IPS DF 4.7 (cell line): ENCODE measurements around the gene CD274.
"Not testable (repeated sequence)": the region's sequence is repeated elsewhere in the genome, so short reads cannot be mapped to it uniquely, and the experiment has no call there.

Experiments used
- DNase-seq: peaks from one replicate; pipeline ENCODE4 v3.0.0-alpha.2; 2013; ENCODE audit warnings: low spot score; ENCODE audit errors: extremely low read depth

Gene CD274

GRCh38 chr9:5466766-5467165 lies 16.4 kb downstream of the CD274 start:
- no peak for DNase-seq

DNA sequence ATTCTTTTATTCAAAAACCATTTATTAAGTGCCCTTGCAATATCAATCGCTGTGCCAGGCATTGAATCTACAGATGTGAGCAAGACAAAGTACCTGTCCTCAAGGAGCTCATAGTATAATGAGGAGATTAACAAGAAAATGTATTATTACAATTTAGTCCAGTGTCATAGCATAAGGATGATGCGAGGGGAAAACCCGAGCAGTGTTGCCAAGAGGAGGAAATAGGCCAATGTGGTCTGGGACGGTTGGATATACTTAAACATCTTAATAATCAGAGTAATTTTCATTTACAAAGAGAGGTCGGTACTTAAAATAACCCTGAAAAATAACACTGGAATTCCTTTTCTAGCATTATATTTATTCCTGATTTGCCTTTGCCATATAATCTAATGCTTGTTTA lies 18.5 kb downstream of the CD274 start:
- DNase-seq: no peak

DNA sequence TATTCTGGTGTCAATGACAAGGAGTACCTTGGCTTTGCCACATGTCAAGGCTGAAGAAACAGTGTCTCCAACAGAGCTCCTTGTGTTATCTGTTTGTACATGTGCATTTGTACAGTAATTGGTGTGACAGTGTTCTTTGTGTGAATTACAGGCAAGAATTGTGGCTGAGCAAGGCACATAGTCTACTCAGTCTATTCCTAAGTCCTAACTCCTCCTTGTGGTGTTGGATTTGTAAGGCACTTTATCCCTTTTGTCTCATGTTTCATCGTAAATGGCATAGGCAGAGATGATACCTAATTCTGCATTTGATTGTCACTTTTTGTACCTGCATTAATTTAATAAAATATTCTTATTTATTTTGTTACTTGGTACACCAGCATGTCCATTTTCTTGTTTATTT lies 19.8 kb downstream of the CD274 start:
- DNase-seq: no peak

DNA sequence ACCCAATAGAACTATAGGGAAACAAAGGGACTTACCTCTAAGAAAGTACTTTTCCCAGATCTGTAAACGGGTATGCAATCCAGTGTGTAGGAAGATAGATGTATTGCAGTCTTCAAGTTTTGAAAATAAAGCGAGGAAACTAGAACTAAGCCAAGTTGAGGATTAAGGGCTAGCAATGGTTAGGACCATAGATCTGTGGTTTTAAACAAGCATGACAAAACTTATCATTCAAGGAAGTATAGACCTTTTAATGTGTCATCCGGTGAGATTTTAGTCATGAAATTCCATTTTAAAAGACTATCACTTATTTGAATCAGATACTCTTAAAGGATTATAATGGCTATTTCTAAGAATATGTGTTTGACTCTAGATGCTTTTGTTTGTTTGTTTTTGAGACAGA lies 20.5 kb downstream of the CD274 start:
- no peak for DNase-seq

DNA sequence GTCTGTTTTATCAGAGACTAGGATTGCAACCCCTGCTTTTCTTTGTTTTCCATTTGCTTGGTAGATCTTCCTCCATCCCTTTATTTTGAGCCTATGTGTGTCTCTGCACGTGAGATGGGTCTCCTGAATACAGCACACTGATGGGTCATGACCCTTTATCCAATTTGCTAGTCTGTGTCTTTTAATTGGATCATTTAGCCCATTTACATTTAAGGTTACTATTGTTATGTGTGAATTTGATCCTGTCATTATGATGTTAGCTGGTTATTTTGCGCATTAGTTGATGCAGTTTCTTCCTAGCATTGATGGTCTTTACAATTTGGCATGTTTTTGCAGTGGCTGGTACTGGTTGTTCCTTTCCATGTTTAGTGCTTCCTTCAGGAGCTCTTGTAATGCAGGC lies 25.3 kb downstream of the CD274 start:
- DNase-seq: not testable (repeated sequence)

- DNase-seq: no peak
Measured at GRCh38 chr9:5478206-5478605, 27.9 kb downstream of the CD274 start.

DNA sequence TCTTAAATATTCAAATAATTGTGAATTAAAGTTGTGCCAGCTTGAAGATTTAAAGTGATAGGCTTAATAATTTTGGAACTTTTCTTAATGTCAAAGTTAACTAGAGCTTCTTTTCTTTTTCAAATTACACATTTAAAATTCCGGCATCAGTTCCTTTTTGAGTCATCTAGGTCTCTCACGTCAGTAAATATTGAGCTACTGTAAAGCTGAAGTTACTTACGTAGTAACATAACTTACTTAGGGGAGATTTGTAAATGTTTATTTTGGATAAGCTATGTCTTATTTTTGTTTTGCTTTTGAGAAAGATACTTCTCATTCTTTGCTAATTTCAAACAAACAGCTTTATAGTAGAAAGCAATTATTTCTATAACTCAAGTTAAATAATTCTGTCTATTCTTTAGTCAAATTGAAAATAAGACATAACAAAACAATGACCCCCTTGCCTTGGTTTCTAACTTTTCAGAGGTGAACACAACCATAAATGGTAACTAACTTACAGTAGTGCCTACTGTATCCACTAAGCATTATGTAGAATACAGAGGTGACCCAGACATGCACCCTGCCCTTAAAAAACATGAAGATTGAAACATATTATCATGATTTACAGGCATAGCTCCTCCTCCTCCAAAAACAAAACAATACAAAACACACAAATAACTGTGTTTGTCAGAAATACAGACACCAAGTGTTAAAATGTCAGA lies 29.8 kb downstream of the CD274 start:
- no peak for DNase-seq

DNA sequence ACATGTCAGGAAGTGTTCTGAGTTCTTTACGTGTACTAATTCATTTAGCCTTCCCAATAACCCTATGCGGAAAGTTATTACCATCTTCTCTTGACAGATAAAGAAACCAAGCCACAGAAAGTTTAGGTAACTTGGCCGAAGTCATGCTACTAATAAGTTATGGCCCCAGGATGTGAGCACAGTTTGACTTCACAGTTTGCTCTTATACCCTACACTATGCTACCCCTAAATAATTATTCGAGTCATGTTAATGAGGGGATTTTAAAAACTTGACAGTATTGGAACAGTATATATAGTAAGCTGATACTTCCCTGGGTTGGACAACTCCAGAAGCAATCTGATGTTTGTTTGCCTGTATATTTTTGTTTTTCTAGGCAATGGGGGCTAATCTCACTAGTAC lies 30.6 kb downstream of the CD274 start:
- no peak for DNase-seq

DNA sequence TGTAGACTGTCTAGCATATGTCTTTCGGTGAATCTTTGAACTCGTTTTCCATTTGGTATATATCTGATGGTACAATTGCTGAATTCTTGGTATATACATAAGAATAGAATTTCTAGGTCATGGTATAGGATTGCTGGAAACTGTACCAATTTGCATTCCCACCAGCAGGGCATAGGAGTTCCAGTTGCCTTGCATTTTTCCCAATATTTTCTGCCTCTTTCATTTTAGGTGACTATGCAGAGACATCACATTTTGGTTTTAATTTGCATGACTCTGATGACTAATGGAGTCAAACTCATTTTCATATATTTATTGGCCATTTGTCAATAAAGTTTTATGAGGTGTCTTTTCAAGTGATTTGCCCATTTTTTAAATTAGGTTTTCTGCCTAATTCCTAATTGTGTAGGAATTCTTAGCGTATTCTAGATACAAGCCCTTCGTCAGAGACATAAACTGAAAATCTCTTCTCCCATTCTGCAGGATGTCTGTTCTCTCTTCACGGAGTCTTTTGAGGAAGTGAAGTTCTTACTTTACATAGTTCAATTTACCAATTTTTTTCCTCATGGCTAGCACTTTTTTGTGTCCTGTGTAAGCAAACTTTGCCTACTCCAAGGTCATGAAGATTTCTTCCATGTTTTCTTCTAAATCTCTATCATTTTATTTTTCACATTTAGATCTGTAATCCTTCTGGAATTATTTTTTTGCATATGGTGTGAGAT lies 31.1 kb downstream of the CD274 start:
- DNase-seq: no peak

DNA sequence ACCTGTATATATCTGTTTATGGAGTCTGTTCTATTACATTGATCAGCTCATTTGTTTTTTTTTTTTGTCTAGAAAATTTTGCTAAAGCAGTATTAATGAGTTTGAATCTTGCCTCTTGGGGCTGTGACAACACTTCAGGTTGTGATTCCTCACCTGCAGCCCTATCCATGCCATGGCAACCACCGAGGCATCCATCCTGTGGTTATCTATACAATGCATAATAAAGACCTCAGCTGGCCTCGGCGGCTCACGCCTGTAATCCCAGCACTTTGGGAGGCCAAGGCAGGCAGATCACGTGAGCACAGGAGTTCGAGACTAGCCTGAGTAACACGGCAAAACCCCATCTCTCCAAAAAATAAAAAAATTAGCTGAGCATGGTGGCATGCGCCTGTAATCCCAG lies 31.9 kb downstream of the CD274 start:
- DNase-seq: no peak

DNA sequence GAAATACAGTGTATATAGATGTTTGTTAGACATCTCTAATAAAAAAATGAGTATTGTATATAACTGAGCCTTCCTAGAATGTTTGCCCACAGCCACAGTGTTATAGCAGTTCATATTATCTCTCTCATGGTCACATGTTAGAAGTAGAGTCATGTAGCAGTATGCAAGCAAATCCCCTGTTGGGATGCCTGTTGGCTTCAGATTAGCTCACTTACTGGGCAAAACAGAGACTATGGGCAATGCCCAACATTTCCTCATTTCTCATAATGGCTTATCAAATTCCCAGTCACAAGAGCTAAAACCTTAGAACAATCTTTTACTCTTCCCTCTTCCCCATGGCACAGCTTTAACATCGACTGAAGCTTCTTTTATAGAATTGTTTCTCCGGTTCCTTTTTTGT lies 33.0 kb downstream of the CD274 start:
- DNase-seq: no peak

- no peak for DNase-seq
Measured at GRCh38 chr9:5485378-5486085, 35.2 kb downstream of the CD274 start.

GRCh38 chr9:5486988-5487387 lies 36.6 kb downstream of the CD274 start:
- no peak for DNase-seq

GRCh38 chr9:5488221-5489008 lies 38.1 kb downstream of the CD274 start:
- no peak for DNase-seq

DNA sequence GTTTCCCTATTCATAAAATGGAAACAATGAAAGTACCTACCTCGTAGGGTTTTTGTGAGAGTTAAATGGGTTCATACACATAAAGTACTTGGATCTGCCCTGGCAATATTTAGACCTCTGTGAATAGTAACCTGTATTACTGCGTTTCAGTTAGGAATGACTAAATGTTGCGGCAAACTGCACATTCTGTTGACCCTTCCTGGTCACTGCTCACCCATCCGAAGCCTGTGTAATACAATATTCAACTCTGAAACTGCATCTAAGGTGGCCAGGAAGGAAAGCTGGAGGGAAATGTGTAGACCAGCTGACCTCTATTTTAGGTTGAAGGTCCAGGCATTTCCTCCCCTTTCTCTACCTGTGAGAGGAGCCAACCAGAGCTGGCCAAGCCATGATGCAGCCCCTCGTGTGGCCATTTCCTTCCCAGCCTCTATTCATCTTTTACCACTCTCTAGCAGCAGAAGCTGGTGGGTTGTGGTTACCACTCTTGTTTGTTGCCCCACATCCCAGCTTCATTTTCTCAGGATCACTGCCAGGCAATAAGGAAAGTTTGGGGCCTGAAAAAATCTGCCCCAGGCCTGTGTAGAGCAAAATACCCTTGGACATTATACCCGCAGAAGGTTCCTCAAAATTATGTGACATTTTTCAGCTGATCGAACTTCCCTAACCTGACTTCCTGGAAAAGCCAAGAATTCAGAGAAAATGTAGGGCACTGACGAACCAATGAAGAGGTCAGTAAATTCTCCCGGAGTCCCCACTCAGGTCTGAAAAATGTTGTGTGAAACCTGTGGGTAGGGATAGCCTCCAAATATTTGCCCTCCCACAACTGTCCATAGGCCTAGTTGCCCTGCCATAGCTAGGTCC lies 39.5 kb downstream of the CD274 start:
- no peak for DNase-seq

DNA sequence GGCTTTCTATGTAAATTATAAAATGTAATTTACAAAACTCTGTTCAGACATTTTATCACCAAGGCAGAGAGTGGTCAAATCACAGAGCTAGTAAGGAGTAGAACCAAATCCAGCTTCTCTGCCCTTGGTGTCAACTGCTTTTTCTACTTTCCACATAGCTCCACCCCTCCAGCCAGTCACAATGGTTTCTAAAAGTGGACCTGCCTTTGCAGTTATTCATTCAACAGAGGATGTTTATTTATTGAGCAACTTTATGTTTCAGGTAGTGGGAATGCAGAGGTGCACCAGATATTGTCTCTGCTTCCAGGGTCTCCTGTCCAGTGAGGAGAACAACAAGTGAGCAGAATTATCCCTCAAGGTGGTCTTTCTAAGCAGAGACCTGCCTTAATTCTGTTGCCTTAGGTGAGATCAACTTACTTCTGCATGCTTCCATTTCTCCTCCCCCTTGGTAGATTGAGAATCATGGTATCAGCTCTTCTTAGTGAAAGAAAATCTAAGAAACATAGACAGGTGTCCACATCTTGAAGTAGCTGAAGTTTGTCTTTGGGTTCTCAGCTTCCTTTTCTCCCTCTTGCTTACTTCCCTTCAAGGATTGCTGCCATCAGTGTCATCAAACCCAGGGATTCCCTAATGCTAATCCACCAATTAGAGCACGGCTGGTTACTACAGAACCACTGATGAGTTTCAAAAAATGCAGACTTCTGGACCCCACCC lies 42.8 kb downstream of the CD274 start:
- DNase-seq: no peak

DNA sequence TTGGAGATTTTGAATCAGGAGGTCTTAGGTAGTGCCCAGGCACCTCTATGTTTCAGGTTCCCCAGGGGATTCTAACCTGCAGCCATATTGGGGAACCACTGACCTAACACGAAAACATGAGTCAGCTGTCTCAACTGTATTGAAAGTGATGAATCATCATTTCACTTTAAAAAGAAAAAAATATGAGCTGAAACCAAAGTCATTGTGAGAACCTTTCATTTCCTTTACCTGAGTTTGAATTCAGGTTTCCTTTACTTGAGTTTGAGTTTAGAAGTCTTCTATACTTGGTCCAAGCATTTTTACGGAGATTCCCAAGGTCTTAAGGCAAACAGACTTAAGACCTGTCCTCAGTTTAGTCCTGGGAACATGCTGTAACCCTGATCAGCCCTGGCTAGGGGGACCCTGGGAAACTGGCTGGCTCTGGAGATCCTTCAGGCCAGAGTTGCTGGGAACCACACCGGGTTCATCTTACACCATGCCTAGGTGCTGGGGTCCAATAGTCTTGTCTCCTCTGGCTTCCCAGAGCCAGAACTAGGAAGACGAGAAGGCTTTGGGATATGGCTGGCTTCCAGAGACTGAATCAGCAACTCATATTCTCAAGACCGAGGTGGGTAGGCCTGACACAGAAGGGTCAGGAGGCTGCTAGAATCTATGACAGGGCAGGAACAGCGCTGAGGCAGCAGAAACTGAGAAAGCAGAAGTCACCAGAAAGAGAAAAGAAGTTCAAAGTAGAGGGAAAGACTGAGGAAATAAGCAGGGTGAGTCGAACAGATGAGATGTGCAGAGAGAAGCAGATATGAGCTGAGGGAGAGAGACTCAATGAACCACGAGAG lies 43.6 kb downstream of the CD274 start:
- DNase-seq: no peak

DNA sequence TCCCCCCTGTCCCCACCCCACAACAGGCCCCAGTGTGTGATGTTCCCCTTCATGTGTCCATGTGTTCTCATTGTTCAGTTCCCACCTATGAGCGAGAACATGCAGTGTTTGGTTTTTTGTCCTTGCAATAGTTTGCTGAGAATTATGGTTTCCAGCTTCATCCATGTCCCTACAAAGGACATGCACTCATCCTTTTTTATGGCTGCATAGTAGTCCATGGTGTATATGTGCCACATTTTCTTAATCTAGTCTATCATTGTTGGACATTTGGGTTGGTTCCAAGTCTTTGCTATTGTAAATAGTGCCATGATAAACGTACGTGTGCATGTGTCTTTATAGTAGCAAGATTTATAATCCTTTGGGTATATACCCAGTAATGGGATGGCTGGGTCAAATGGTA lies 44.4 kb downstream of the CD274 start:
- not testable (repeated sequence) for DNase-seq

DNA sequence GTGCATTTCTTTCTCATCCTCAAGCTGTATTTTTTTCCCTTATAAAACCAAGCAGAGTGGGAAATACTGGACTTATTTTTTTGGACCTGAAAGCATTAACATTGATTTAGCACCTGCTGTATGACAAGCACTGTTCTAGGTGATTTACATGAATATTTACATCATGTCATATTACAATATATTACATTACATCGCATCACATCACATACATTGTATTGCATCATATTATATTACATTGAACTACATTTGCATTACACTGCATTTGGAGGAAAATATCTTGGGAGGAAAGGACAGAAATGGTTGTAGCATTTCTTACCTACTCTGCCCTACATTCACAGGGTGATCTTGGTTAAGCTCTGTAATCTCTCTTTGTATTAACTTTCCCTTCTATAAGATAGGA lies 48.8 kb downstream of the CD274 start:
- no peak for DNase-seq
